GM12878 (cell line): ENCODE results near the gene USP10. TPM values are rescaled to one million over a fixed set of nuclear protein-coding genes. Genes with fewer than 3 reads are reported as not detected.

Experiments
- ATAC-seq: fragments of 200-7000 bp; cut with Tn5 transposase; 3 replicates; pipeline ENCODE4 v1.9.1; 2020; ENCODE audit warnings: mild to moderate bottlenecking, moderate library complexity
- BruUV-seq: library from RNA; stranded (reverse); fragments of 400-500 nt; replicated peaks from 2 replicates; lab custom pipeline; 2021; lab: Mats Ljungman, UMichigan
- CTCF ChIA-PET: fragments of 300-600 bp; sonication (Branson Sonifier 250); formaldehyde crosslinking; extraction: SDS; loops from one replicate; lab custom pipeline; 2021; ENCODE audit warnings: inconsistent platforms; lab: Yijun Ruan, JAX
- POLR2A ChIA-PET: fragments of 350-600 bp; formaldehyde crosslinking; extraction: SDS; loops from one replicate; lab custom pipeline; 2021; ENCODE audit warnings: inconsistent platforms; lab: Charles Lee
- RAD21 ChIA-PET: fragments of 300-600 bp; sonication (Branson Sonifier 250); formaldehyde crosslinking; loops from one replicate; lab custom pipeline; 2023; ENCODE audit warnings: antibody characterized with exemption; ENCODE audit not compliant: unreplicated experiment; lab: Charles Lee
- SMC1A ChIA-PET: fragments of 300-600 bp; sonication (Branson Sonifier 250); formaldehyde crosslinking; loops from one replicate; lab custom pipeline; 2023; ENCODE audit not compliant: unreplicated experiment, uncharacterized antibody; lab: Charles Lee
- DNase-seq: peaks from one replicate; pipeline ENCODE4 v3.0.0-alpha.2; 2011; ENCODE audit warnings: low read depth, low spot score
- FAIRE-seq: peaks from 3 replicates; lab custom pipeline; 2011; peaks lifted over from hg19 to GRCh38; lab: Jason Lieb, UNC
- H2AFZ ChIP-seq: 2 replicates; pipeline ENCODE4 v1.6.0; 2011; ENCODE audit warnings: low read depth, low read length, control low read depth; ENCODE audit not compliant: control insufficient read depth
- H3K27ac ChIP-seq: 2 replicates; pipeline ENCODE4 v1.5.1; 2011; ENCODE audit warnings: control low read depth; ENCODE audit not compliant: control insufficient read depth, insufficient read depth
- H3K27me3 ChIP-seq, 2 experiments: replicated peaks in 1 of 2; 2 replicates each; pipeline versions ENCODE4 v1.6.0 to v1.6.1; 2011; ENCODE audit warnings: low read length in 1 of 2; ENCODE audit not compliant: control insufficient read depth in 2 of 2, insufficient read depth in 2 of 2
- H3K36me3 ChIP-seq, 2 experiments: 2 replicates each; pipeline ENCODE4 v1.5.1; 2011; ENCODE audit warnings: low read length in 1 of 2; ENCODE audit not compliant: control insufficient read depth in 2 of 2, insufficient read depth in 2 of 2
- H3K4me1 ChIP-seq: 2 replicates; pipeline ENCODE4 v1.6.1; 2011; ENCODE audit warnings: mild to moderate bottlenecking, low read length, moderate library complexity, mixed read lengths; ENCODE audit not compliant: control insufficient read depth, insufficient read depth
- H3K4me2 ChIP-seq: 2 replicates; pipeline ENCODE4 v1.6.0; 2011; ENCODE audit warnings: control low read depth; ENCODE audit not compliant: control insufficient read depth, insufficient read depth
- H3K4me3 ChIP-seq: fragments of 200-600 bp; sonication (generic); 2 replicates; pipeline ENCODE4 v1.5.1; 2016
- H3K79me2 ChIP-seq: 2 replicates; pipeline ENCODE4 v1.6.0; 2011; ENCODE audit warnings: low read length; ENCODE audit not compliant: control insufficient read depth, insufficient read depth
- H3K9ac ChIP-seq: 2 replicates; pipeline ENCODE4 v1.8.0; 2011; ENCODE audit warnings: low read length, control low read depth, mixed read lengths; ENCODE audit not compliant: control insufficient read depth, insufficient read depth
- H3K9me3 ChIP-seq: replicated peaks from 3 replicates; pipeline ENCODE4 v1.5.1; 2011; ENCODE audit warnings: mild to moderate bottlenecking, low read length; ENCODE audit not compliant: control insufficient read depth, insufficient read depth
- H4K20me1 ChIP-seq: 2 replicates; pipeline ENCODE4 v1.6.0; 2011; ENCODE audit not compliant: control insufficient read depth, insufficient read depth
- DPF2 ChIP-seq: fragments of 450-650 bp; IDR thresholded peaks from 2 replicates; pipeline ENCODE4 v1.6.1; 2017; ENCODE audit warnings: mild to moderate bottlenecking
- ELK1 ChIP-seq: IDR thresholded peaks from 2 replicates; pipeline ENCODE4 v1.6.1; 2012; ENCODE audit warnings: low read depth, low read length, improper control_type of control experiment
- ESRRA ChIP-seq: IDR thresholded peaks from 2 replicates; pipeline ENCODE4 v1.6.1; 2012; ENCODE audit warnings: mild to moderate bottlenecking, low read length, improper control_type of control experiment
- FOXM1 ChIP-seq: IDR thresholded peaks from 2 replicates; pipeline ENCODE4 v1.6.1; 2012; ENCODE audit warnings: low read depth, mild to moderate bottlenecking, inconsistent platforms, low read length, moderate library complexity
- JUND ChIP-seq: IDR thresholded peaks from 2 replicates; pipeline ENCODE4 v1.6.1; 2012; ENCODE audit warnings: low read depth, mild to moderate bottlenecking, low read length, improper control_type of control experiment, moderate library complexity
- NBN ChIP-seq: fragments of 450-650 bp; IDR thresholded peaks from 2 replicates; pipeline ENCODE4 v1.6.1; 2016
- NFYB ChIP-seq: IDR thresholded peaks from 2 replicates; pipeline ENCODE4 v1.6.1; 2011; ENCODE audit warnings: low read depth, mild to moderate bottlenecking, low read length, improper control_type of control experiment, moderate library complexity; ENCODE audit not compliant: insufficient read depth
- POLR2AphosphoS5 ChIP-seq: IDR thresholded peaks from 2 replicates; pipeline ENCODE4 v1.6.1; 2011; ENCODE audit warnings: mild to moderate bottlenecking, low read length, inconsistent platforms
- SIX5 ChIP-seq: IDR thresholded peaks from 2 replicates; pipeline ENCODE4 v1.6.1; 2011; ENCODE audit warnings: mild to moderate bottlenecking, low read depth, low read length, moderate library complexity; ENCODE audit not compliant: severe bottlenecking
- SPI1 ChIP-seq: IDR thresholded peaks from 2 replicates; pipeline ENCODE4 v1.6.1; 2011; ENCODE audit warnings: low read depth, mild to moderate bottlenecking, low read length, moderate library complexity, borderline replicate concordance; ENCODE audit not compliant: insufficient read depth
- SUPT20H ChIP-seq: IDR thresholded peaks from 2 replicates; pipeline ENCODE4 v1.6.1; 2011; ENCODE audit warnings: low read depth, mild to moderate bottlenecking, low read length, moderate library complexity, borderline replicate concordance; ENCODE audit not compliant: control insufficient read depth
- YBX1 ChIP-seq: fragments of 450-650 bp; IDR thresholded peaks from 2 replicates; pipeline ENCODE4 v1.6.1; 2016; ENCODE audit warnings: antibody characterized with exemption
- ZNF687 ChIP-seq: fragments of 450-650 bp; IDR thresholded peaks from 2 replicates; pipeline ENCODE4 v1.6.1; 2017; ENCODE audit warnings: mild to moderate bottlenecking, moderate library complexity
- WGBS: methylation state at CpG from one replicate; pipeline ENCODE4 v1.1.6; 2016; ENCODE audit warnings: low lambda C conversion rate; ENCODE audit not compliant: insufficient replicate concordance, insufficient coverage; ENCODE audit errors: missing lambda C conversion rate; 5-methylcytosine and 5-hydroxymethylcytosine counted together
- in situ Hi-C: fragments of 300-500 bp; cut with MboI; formaldehyde crosslinking; loops from 9 replicates; pipeline ENCODE4 v1.14.3; 2018; ENCODE audit warnings: mixed read lengths
- intact Hi-C: fragments of 100-400 bp; cut with micrococcal nuclease; formaldehyde crosslinking; loops from one replicate; pipeline ENCODE4 v1.14.2; 2022; ENCODE audit not compliant: unreplicated experiment
- polyA plus RNA-seq, 11 experiments: library from polyadenylated mRNA; depleted of rRNA in 4 of 11; unstranded in 6 of 11; stranded (reverse) in 5 of 11; fragments of >200 nt; fragmentation: Nextera tagmentation in 4 of 11; fragmentation: Illumina TruSeq in 1 of 11; extraction: Ambion mirVana in 4 of 11; extraction: Trizol in 1 of 11; gene quantifications; 1 replicate in 1 of 11; 2 replicates in 10 of 11; pipeline versions ENCODE4 v1.2.1 to v1.2.3, GENCODE V29; 2011 to 2016; ENCODE audit warnings: inconsistent platforms in 2 of 11, missing spikeins in 2 of 11, low read depth in 1 of 11
- total RNA-seq, 4 experiments: library from RNA; depleted of rRNA in 3 of 4; stranded (reverse); fragments of >200 nt in 3 of 4; fragmentation: Illumina TruSeq in 1 of 4; extraction: Trizol in 1 of 4; gene quantifications; 2 replicates each; pipeline versions ENCODE4 v1.2.1 to v1.2.3, GENCODE V29; 2013 to 2021
- TF ChIP-seq, protein P1 (sequence below): fragments of 450-650 bp; IDR thresholded peaks from 2 replicates; pipeline ENCODE4 v1.6.1; 2016; ENCODE audit warnings: mild to moderate bottlenecking, moderate library complexity, borderline replicate concordance

USP10 gene
- total and polyA plus RNA-seq, 10 of the 15 experiments (the other 5 are each of a cell fraction or from before 2014, with no cell fraction given) = 46.1 to 160 (median 105) TPM

- Histone ChIP-seq H4K20me1 (no peaks in the 10 kb centered on the region), H3K9me3 (no peaks in the 10 kb centered on the region), H3K4me2 (no peak overlapping the region), H3K9ac (no peak overlapping the region), H3K27me3 (no peaks in the 10 kb centered on the region), H3K79me2 (no peaks in the 10 kb centered on the region), H2AFZ (no peak overlapping the region), H3K36me3 (no peaks in the 10 kb centered on the region), H3K4me1 (no peaks in the 10 kb centered on the region)
- BruUV-seq = no TSS peak
- ATAC-seq = no peak
- CTCF ChIA-PET = interaction anchor here (0.9 to 4.3 kb wide), 23 partner anchors 11 to 337 kb away, joined by 3 to 102 read pairs (median 9); no protein-coding TSS in a partner anchor
- in situ Hi-C loops (no loop called here), intact Hi-C loops (no loop called here)
- RAD21 ChIA-PET = interaction anchor here (1.3 to 4.2 kb wide), 5 partner anchors 8 to 65 kb away, joined by 3 to 37 read pairs (median 7); no protein-coding TSS in a partner anchor
- SMC1A ChIA-PET = interaction anchor here (1.1 to 6.9 kb wide), 5 partner anchors 8 to 80 kb away, joined by 3 to 65 read pairs (median 7); no protein-coding TSS in a partner anchor
- WGBS = 95% methylated on average over 3 of the region's 3 CpGs
- no peak for FAIRE-seq
- no peak for TF ChIP-seq ELK1
- no peak for TF ChIP-seq FOXM1
- no peak for TF ChIP-seq SIX5
- TF ChIP-seq, protein P1, sequence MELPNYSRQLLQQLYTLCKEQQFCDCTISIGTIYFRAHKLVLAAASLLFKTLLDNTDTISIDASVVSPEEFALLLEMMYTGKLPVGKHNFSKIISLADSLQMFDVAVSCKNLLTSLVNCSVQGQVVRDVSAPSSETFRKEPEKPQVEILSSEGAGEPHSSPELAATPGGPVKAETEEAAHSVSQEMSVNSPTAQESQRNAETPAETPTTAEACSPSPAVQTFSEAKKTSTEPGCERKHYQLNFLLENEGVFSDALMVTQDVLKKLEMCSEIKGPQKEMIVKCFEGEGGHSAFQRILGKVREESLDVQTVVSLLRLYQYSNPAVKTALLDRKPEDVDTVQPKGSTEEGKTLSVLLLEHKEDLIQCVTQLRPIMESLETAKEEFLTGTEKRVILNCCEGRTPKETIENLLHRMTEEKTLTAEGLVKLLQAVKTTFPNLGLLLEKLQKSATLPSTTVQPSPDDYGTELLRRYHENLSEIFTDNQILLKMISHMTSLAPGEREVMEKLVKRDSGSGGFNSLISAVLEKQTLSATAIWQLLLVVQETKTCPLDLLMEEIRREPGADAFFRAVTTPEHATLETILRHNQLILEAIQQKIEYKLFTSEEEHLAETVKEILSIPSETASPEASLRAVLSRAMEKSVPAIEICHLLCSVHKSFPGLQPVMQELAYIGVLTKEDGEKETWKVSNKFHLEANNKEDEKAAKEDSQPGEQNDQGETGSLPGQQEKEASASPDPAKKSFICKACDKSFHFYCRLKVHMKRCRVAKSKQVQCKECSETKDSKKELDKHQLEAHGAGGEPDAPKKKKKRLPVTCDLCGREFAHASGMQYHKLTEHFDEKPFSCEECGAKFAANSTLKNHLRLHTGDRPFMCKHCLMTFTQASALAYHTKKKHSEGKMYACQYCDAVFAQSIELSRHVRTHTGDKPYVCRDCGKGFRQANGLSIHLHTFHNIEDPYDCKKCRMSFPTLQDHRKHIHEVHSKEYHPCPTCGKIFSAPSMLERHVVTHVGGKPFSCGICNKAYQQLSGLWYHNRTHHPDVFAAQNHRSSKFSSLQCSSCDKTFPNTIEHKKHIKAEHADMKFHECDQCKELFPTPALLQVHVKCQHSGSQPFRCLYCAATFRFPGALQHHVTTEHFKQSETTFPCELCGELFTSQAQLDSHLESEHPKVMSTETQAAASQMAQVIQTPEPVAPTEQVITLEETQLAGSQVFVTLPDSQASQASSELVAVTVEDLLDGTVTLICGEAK = no peak
- no peak for TF ChIP-seq SPI1
- no peak for TF ChIP-seq POLR2AphosphoS5
- TF ChIP-seq JUND = no peak
- no peak for TF ChIP-seq ZNF687
- no peak for TF ChIP-seq DPF2
- no peak for TF ChIP-seq ESRRA
- TF ChIP-seq NFYB = no peak
- TF ChIP-seq YBX1 = no peak
- no peak for TF ChIP-seq SUPT20H
- no peak for TF ChIP-seq NBN
- TF ChIP-seq, all 136 proteins: peak for 0
- no peak overlapping the region for H3K27ac ChIP-seq
- no peak overlapping the region for H3K4me3 ChIP-seq
- DNase-seq = no peak
- POLR2A ChIA-PET = no interaction called here
Measured at GRCh38 chr16:84673203-84673535, 26.6 kb upstream of the USP10 start.
